Measurements from ENCODE around the gene RAPGEF1. TPM values are rescaled to one million over a fixed set of nuclear protein-coding genes. Genes with fewer than 3 reads are reported as not detected.

The RAPGEF1 gene
- total and polyA plus RNA-seq, 2 of the 13 experiments (the other 11 are each of a cell fraction or from before 2014, with no cell fraction given): 21.2 to 38.9 TPM

DNA sequence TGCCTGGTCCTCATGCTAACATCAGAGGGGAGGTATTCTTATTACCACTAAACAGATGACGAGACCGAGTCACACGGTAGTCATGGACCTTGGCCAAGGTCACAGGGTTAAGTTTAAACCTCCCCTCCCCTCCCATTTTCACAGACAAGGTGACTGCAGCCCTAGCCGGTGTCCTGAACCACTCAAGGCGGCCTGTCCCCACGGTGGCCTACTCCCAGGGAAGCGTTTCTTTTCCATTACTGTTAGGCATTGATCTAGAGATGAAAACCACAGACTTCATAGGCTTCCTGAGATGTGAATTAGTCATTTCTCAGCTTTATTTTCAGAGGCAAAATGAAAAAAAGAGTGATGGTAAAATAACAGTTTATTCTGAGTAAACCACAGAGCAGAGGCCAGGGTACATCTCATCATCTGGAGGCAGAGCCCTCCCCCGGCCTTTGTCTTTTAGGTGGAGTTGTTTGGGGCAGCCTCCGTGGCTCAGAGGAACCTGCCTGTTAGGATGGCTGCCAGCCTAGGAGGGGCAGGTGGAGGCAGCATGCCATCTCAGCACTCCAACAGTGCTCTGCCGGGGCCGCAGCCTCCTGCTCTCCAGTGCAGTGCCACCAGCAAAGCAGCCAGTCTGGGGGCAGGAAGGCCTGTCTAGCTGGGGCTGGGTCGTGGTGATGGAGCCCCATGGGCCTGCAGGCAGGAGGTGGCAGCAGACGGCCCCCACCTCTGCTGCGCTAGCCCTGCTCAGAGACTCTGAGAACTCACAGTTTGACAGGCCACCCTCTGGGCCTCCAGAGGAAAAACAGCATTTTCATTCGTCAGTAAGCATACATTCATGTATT is 71.2 kb downstream of the RAPGEF1 start (continued):
- TF ChIP-seq, protein P1, sequence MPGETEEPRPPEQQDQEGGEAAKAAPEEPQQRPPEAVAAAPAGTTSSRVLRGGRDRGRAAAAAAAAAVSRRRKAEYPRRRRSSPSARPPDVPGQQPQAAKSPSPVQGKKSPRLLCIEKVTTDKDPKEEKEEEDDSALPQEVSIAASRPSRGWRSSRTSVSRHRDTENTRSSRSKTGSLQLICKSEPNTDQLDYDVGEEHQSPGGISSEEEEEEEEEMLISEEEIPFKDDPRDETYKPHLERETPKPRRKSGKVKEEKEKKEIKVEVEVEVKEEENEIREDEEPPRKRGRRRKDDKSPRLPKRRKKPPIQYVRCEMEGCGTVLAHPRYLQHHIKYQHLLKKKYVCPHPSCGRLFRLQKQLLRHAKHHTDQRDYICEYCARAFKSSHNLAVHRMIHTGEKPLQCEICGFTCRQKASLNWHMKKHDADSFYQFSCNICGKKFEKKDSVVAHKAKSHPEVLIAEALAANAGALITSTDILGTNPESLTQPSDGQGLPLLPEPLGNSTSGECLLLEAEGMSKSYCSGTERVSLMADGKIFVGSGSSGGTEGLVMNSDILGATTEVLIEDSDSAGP (CRISPR knock-in tag; IDR thresholded peaks at IDR 0.05; ENCODE audit: borderline replicate concordance): 0 out of 2 replicates have a peak, but pooled peaks have one; percentile 18
- peak; percentile 31; the same call in 1 of the 2 replicates for TF ChIP-seq FOSL2 (CRISPR knock-in tag; IDR thresholded peaks at IDR 0.05)
- TF ChIP-seq SRSF9 (IDR thresholded peaks at IDR 0.05; ENCODE audit: borderline replicate concordance, insufficient read depth, low read depth, low read length, poor library complexity, severe bottlenecking): no peak
- peak; percentile 18; the same call in 1 of the 2 replicates for TF ChIP-seq SALL1 (CRISPR knock-in tag; IDR thresholded peaks at IDR 0.05)
- TF ChIP-seq MED1 (CRISPR knock-in tag; IDR thresholded peaks at IDR 0.05): no peak
- TF ChIP-seq GZF1 (CRISPR knock-in tag; IDR thresholded peaks at IDR 0.05): no peak
- peak; percentile 69 for TF ChIP-seq RARA (CRISPR knock-in tag; IDR thresholded peaks at IDR 0.05)
- no peak for TF ChIP-seq SSRP1 (CRISPR knock-in tag; IDR thresholded peaks at IDR 0.05)
- no peak for TF ChIP-seq MTA1 (CRISPR knock-in tag; IDR thresholded peaks at IDR 0.05; ENCODE audit: borderline replicate concordance)
- TF ChIP-seq, protein P2, sequence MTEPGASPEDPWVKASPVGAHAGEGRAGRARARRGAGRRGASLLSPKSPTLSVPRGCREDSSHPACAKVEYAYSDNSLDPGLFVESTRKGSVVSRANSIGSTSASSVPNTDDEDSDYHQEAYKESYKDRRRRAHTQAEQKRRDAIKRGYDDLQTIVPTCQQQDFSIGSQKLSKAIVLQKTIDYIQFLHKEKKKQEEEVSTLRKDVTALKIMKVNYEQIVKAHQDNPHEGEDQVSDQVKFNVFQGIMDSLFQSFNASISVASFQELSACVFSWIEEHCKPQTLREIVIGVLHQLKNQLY (CRISPR knock-in tag; IDR thresholded peaks at IDR 0.05): no peak
- no peak for TF ChIP-seq E2F5 (CRISPR knock-in tag; conservative IDR thresholded peaks at IDR 0.05)
- no peak for TF ChIP-seq MBD4 (IDR thresholded peaks at IDR 0.05; ENCODE audit: borderline replicate concordance, low read length)
- TF ChIP-seq ZNF180 (CRISPR knock-in tag; IDR thresholded peaks at IDR 0.05; ENCODE audit: borderline replicate concordance, low read depth): no peak
- TF ChIP-seq ZBTB14 (CRISPR knock-in tag; IDR thresholded peaks at IDR 0.05): no peak
- TF ChIP-seq ZKSCAN1 (IDR thresholded peaks at IDR 0.05; ENCODE audit: low read length): 0 out of 2 replicates have a peak, but pooled peaks have one; percentile 51
- TF ChIP-seq HINFP (CRISPR knock-in tag; IDR thresholded peaks at IDR 0.05; ENCODE audit: low read depth): no peak
- TF ChIP-seq, protein P3, sequence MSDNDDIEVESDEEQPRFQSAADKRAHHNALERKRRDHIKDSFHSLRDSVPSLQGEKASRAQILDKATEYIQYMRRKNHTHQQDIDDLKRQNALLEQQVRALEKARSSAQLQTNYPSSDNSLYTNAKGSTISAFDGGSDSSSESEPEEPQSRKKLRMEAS (IDR thresholded peaks at IDR 0.05): no peak
- peak; percentile 29 for TF ChIP-seq AGO2 (optimal IDR thresholded peaks at IDR 0.05; ENCODE audit: low read depth, low read length)
- TF ChIP-seq KDM2A (CRISPR knock-in tag; IDR thresholded peaks at IDR 0.05; ENCODE audit: borderline replicate concordance, low read depth): no peak
- no peak for TF ChIP-seq RFX5 (IDR thresholded peaks at IDR 0.05; ENCODE audit: low read depth, low read length)
